Neural progenitor cell (in vitro differentiated cells): ENCODE data around the gene LRRC46.

ENCODE experiments used
- CTCF ChIP-seq: fragments of 200-600 bp; sonication (generic); IDR thresholded peaks from 2 replicates; pipeline ENCODE4 v1.5.1; 2017; ENCODE audit warnings: antibody characterized with exemption, mild to moderate bottlenecking
- EZH2 ChIP-seq: fragments of 200-600 bp; sonication (generic); IDR thresholded peaks from 2 replicates; pipeline ENCODE4 v1.6.1; 2017; ENCODE audit warnings: antibody characterized with exemption, mild to moderate bottlenecking, moderate library complexity

- TF ChIP-seq CTCF (no peak), EZH2 (no peak)
Measured at GRCh38 chr17:47811709-47812108, 19.8 kb upstream of the LRRC46 start.
